GM23338 (cell line): Measurements from ENCODE around the gene MSN.

Experiments
- CREB1 ChIP-seq: fragments of 250-450 bp; sonication (Bioruptor Pico); IDR thresholded peaks from 2 replicates; pipeline ENCODE4 v1.5.0; 2020; ENCODE audit warnings: low read depth, mild to moderate bottlenecking, moderate library complexity
- EZH2 ChIP-seq: fragments of 200-600 bp; sonication (generic); IDR thresholded peaks from one replicate; pipeline ENCODE4 v1.8.0; 2017; ENCODE audit warnings: antibody characterized with exemption, mild to moderate bottlenecking, low read depth; ENCODE audit not compliant: unreplicated experiment
- EZH2phosphoT487 ChIP-seq: fragments of 200-600 bp; sonication (generic); IDR thresholded peaks from one replicate; pipeline ENCODE4 v1.8.1; 2018; ENCODE audit warnings: antibody characterized with exemption; ENCODE audit not compliant: unreplicated experiment
- JUNB ChIP-seq: IDR thresholded peaks from one replicate; pipeline ENCODE4 v1.6.1; 2016; ENCODE audit warnings: antibody characterized with exemption; ENCODE audit not compliant: unreplicated experiment
- POLR2AphosphoS5 ChIP-seq: IDR thresholded peaks from 2 replicates; pipeline ENCODE4 v1.6.1; 2016; ENCODE audit warnings: antibody characterized with exemption, low read depth
- STAT1 ChIP-seq: IDR thresholded peaks from one replicate; pipeline ENCODE4 v1.6.1; 2016; ENCODE audit warnings: antibody characterized with exemption; ENCODE audit not compliant: unreplicated experiment
- ZNF331 ChIP-seq: fragments of 250-450 bp; sonication (Bioruptor Pico); IDR thresholded peaks from 2 replicates; pipeline ENCODE4 v1.5.0; 2020; ENCODE audit warnings: low read depth, mild to moderate bottlenecking, moderate library complexity
- TF ChIP-seq, protein P1 (sequence below), 2 experiments: fragments of 200-600 bp in 1 of 2; sonication (generic) in 1 of 2; conservative IDR thresholded peaks; 2 replicates each; pipeline versions ENCODE4 v1.5.1 to v1.6.1; 2016 to 2017; ENCODE audit warnings: antibody characterized with exemption in 2 of 2, low read depth in 2 of 2, mild to moderate bottlenecking in 2 of 2, moderate library complexity in 1 of 2
- TF ChIP-seq, protein P2 (sequence below): IDR thresholded peaks from one replicate; pipeline ENCODE4 v1.6.1; 2018; ENCODE audit warnings: antibody characterized with exemption; ENCODE audit not compliant: unreplicated experiment

DNA sequence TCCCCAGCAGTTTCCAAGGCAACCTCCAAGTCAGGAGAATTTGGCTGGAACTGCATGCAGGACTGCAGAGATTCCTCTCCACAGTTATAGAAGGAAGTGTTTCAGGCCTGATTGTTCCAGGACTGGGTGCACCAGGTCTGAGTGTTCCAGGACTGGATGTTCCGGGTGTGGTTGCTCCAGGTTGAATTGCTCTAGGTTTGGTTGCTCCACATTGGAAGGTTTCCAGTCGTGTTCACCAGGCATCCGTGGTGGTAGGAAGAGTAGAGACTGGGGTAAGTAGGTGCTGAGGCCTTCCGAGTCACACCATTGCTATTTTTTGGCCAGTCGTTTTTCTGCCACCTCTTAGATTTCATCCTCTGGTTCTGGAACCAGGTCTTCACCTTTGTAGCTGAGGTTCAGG, 105.4 kb downstream of the MSN start:
- TF ChIP-seq, protein P1, sequence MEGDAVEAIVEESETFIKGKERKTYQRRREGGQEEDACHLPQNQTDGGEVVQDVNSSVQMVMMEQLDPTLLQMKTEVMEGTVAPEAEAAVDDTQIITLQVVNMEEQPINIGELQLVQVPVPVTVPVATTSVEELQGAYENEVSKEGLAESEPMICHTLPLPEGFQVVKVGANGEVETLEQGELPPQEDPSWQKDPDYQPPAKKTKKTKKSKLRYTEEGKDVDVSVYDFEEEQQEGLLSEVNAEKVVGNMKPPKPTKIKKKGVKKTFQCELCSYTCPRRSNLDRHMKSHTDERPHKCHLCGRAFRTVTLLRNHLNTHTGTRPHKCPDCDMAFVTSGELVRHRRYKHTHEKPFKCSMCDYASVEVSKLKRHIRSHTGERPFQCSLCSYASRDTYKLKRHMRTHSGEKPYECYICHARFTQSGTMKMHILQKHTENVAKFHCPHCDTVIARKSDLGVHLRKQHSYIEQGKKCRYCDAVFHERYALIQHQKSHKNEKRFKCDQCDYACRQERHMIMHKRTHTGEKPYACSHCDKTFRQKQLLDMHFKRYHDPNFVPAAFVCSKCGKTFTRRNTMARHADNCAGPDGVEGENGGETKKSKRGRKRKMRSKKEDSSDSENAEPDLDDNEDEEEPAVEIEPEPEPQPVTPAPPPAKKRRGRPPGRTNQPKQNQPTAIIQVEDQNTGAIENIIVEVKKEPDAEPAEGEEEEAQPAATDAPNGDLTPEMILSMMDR (conservative IDR thresholded peaks at IDR 0.05; ENCODE audit: low read depth in 2 of 2): no peak
- TF ChIP-seq POLR2AphosphoS5: no peak
- TF ChIP-seq EZH2: no peak
- TF ChIP-seq, protein P2, sequence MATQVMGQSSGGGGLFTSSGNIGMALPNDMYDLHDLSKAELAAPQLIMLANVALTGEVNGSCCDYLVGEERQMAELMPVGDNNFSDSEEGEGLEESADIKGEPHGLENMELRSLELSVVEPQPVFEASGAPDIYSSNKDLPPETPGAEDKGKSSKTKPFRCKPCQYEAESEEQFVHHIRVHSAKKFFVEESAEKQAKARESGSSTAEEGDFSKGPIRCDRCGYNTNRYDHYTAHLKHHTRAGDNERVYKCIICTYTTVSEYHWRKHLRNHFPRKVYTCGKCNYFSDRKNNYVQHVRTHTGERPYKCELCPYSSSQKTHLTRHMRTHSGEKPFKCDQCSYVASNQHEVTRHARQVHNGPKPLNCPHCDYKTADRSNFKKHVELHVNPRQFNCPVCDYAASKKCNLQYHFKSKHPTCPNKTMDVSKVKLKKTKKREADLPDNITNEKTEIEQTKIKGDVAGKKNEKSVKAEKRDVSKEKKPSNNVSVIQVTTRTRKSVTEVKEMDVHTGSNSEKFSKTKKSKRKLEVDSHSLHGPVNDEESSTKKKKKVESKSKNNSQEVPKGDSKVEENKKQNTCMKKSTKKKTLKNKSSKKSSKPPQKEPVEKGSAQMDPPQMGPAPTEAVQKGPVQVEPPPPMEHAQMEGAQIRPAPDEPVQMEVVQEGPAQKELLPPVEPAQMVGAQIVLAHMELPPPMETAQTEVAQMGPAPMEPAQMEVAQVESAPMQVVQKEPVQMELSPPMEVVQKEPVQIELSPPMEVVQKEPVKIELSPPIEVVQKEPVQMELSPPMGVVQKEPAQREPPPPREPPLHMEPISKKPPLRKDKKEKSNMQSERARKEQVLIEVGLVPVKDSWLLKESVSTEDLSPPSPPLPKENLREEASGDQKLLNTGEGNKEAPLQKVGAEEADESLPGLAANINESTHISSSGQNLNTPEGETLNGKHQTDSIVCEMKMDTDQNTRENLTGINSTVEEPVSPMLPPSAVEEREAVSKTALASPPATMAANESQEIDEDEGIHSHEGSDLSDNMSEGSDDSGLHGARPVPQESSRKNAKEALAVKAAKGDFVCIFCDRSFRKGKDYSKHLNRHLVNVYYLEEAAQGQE: no peak
- no peak for TF ChIP-seq EZH2phosphoT487
- no peak for TF ChIP-seq STAT1
- no peak for TF ChIP-seq ZNF331 (CRISPR knock-in tag)
- no peak for TF ChIP-seq CREB1 (CRISPR knock-in tag)
- TF ChIP-seq JUNB: no peak
